ENCODE data around the gene POU6F2.
"Not testable (repeated sequence)": the region's sequence is repeated elsewhere in the genome, so short reads cannot be mapped to it uniquely, and the experiment has no call there.

DNA sequence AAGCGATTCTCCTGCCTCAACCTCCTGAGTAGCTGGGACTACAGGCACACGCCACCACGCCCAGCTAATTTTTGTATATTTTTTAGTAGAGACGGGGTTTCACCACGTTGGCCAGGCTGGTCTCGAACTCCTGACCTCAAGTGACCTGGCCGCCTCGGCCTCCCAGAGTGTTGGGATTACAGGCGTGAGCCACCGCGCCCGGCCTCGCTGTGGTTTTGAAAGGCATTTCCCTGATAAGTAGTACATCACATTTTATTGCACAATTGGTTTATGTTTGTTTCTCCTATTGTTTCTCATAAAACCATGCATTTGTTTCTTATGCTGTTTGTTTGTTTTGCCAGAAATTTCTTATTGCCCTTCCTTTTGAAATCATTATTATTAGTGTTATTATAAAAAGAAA is 353.9 kb downstream of the POU6F2 start:
- TF ChIP-seq, protein P1, sequence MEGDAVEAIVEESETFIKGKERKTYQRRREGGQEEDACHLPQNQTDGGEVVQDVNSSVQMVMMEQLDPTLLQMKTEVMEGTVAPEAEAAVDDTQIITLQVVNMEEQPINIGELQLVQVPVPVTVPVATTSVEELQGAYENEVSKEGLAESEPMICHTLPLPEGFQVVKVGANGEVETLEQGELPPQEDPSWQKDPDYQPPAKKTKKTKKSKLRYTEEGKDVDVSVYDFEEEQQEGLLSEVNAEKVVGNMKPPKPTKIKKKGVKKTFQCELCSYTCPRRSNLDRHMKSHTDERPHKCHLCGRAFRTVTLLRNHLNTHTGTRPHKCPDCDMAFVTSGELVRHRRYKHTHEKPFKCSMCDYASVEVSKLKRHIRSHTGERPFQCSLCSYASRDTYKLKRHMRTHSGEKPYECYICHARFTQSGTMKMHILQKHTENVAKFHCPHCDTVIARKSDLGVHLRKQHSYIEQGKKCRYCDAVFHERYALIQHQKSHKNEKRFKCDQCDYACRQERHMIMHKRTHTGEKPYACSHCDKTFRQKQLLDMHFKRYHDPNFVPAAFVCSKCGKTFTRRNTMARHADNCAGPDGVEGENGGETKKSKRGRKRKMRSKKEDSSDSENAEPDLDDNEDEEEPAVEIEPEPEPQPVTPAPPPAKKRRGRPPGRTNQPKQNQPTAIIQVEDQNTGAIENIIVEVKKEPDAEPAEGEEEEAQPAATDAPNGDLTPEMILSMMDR (IDR thresholded peaks at IDR 0.05) = not testable (repeated sequence)
- not testable (repeated sequence) for TF ChIP-seq POLR2A (IDR thresholded peaks at IDR 0.05)

All from right lobe of liver (tissue), 4 donors.